ENCODE data around the gene SCYGR2.

GRCh38 chr2:227616631-227617030 is 17.9 kb downstream of the SCYGR2 start:
- TF ChIP-seq EZH2 (IDR thresholded peaks at IDR 0.05; ENCODE audit: borderline replicate concordance, insufficient read depth, low read depth, low read length, poor library complexity, severe bottlenecking) = no peak
- TF ChIP-seq, protein P1, sequence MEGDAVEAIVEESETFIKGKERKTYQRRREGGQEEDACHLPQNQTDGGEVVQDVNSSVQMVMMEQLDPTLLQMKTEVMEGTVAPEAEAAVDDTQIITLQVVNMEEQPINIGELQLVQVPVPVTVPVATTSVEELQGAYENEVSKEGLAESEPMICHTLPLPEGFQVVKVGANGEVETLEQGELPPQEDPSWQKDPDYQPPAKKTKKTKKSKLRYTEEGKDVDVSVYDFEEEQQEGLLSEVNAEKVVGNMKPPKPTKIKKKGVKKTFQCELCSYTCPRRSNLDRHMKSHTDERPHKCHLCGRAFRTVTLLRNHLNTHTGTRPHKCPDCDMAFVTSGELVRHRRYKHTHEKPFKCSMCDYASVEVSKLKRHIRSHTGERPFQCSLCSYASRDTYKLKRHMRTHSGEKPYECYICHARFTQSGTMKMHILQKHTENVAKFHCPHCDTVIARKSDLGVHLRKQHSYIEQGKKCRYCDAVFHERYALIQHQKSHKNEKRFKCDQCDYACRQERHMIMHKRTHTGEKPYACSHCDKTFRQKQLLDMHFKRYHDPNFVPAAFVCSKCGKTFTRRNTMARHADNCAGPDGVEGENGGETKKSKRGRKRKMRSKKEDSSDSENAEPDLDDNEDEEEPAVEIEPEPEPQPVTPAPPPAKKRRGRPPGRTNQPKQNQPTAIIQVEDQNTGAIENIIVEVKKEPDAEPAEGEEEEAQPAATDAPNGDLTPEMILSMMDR (IDR thresholded peaks at IDR 0.05) = no peak

Data from B cell (primary cell).